Neural progenitor cell (in vitro differentiated cells): ENCODE measurements around the gene HTD2.

Experiments
- EZH2phosphoT487 ChIP-seq: fragments of 200-600 bp; sonication (generic); IDR thresholded peaks from 2 replicates; pipeline ENCODE4 v1.6.1; 2017; ENCODE audit warnings: antibody characterized with exemption
- TF ChIP-seq, protein P1 (sequence below): fragments of 200-600 bp; sonication (generic); IDR thresholded peaks from 2 replicates; pipeline ENCODE4 v1.5.1; 2017; ENCODE audit warnings: antibody characterized with exemption, mild to moderate bottlenecking

DNA sequence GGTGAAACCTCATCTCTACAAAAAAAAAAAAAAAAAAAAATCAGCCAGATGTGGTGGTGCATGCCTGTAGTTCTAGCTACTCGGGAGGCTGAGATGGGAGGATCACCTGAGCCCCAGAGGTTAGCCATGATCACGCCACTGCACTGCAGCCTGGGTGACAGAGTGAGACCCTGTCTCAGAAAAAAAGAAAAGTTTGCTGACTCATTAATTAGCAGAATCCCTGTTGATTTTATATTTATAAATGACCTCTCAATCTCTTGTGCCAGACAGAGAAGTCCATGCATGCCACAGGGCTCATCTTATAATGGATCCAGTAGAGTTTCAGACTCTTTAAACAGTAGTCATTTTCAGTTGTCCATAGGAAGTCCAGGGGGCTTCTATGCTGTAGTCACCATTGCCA is 35.8 kb upstream of the HTD2 start:
- TF ChIP-seq EZH2phosphoT487: no peak
- TF ChIP-seq, protein P1, sequence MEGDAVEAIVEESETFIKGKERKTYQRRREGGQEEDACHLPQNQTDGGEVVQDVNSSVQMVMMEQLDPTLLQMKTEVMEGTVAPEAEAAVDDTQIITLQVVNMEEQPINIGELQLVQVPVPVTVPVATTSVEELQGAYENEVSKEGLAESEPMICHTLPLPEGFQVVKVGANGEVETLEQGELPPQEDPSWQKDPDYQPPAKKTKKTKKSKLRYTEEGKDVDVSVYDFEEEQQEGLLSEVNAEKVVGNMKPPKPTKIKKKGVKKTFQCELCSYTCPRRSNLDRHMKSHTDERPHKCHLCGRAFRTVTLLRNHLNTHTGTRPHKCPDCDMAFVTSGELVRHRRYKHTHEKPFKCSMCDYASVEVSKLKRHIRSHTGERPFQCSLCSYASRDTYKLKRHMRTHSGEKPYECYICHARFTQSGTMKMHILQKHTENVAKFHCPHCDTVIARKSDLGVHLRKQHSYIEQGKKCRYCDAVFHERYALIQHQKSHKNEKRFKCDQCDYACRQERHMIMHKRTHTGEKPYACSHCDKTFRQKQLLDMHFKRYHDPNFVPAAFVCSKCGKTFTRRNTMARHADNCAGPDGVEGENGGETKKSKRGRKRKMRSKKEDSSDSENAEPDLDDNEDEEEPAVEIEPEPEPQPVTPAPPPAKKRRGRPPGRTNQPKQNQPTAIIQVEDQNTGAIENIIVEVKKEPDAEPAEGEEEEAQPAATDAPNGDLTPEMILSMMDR: no peak
